ENCODE data around the gene OGFOD3. TPM values are rescaled to one million over a fixed set of nuclear protein-coding genes. Genes with fewer than 3 reads are reported as not detected.
"Not testable (repeated sequence)": the region's sequence is repeated elsewhere in the genome, so short reads cannot be mapped to it uniquely, and the experiment has no call there.

The OGFOD3 gene
- total and polyA plus RNA-seq, 5 donors, result 27.9 to 34.0 (median 28.9) TPM

- Histone ChIP-seq H3K9me3 (ENCODE audit: control insufficient read depth, low read length) (no peaks in the 10 kb centered on the region), H3K27ac (ENCODE audit: low read length) (no peak overlapping the region), H3K4me3 (ENCODE audit: low read length) (no peak overlapping the region), H3K27me3 (ENCODE audit: control insufficient read depth, insufficient read depth) (no peaks in the 10 kb centered on the region), H3K4me1 (ENCODE audit: control insufficient read depth, insufficient read depth, low read length) (no peaks in the 10 kb centered on the region)
- WGBS, result 73% methylated on average over 31 of the region's 31 CpGs
- no peak for ATAC-seq
- no peak for DNase-seq
- intact Hi-C loops (cut with DNase I), result no loop called here
Measured at GRCh38 chr17:82377924-82378740, 40.3 kb downstream of the OGFOD3 start.

- H3K4me3 ChIP-seq (ENCODE audit: low read length); DNase-seq; H3K4me1 ChIP-seq (ENCODE audit: control insufficient read depth, insufficient read depth, low read length); H3K27ac ChIP-seq (ENCODE audit: low read length); intact Hi-C loops (cut with DNase I); ATAC-seq; H3K27me3 ChIP-seq (ENCODE audit: control insufficient read depth, insufficient read depth); H3K9me3 ChIP-seq (ENCODE audit: control insufficient read depth, low read length): not testable (repeated sequence)
- WGBS, result 48% methylated on average over 3 of the region's 5 CpGs
Measured at GRCh38 chr17:82377294-82377693, 41.1 kb downstream of the OGFOD3 start.

GRCh38 chr17:82376042-82376730, 42.2 kb downstream of the OGFOD3 start:
- intact Hi-C loops (cut with DNase I), result no loop called here
- no peak overlapping the region for H3K27ac ChIP-seq (ENCODE audit: low read length)
- H3K27me3 ChIP-seq (ENCODE audit: control insufficient read depth, insufficient read depth), result no peaks in the 10 kb centered on the region
- no peak for ATAC-seq
- WGBS, result 78% methylated on average over 16 of the region's 16 CpGs
- no peak overlapping the region for H3K4me3 ChIP-seq (ENCODE audit: low read length)
- no peaks in the 10 kb centered on the region for H3K9me3 ChIP-seq (ENCODE audit: control insufficient read depth, low read length)
- H3K4me1 ChIP-seq (ENCODE audit: control insufficient read depth, insufficient read depth, low read length), result no peaks in the 10 kb centered on the region
- peak in 1 of 3 donors; percentile 63 for DNase-seq

- WGBS, result 61% methylated on average over 46 of the region's 46 CpGs
- Histone ChIP-seq H3K4me1 (ENCODE audit: control insufficient read depth, insufficient read depth, low read length) (no peaks in the 10 kb centered on the region), H3K4me3 (ENCODE audit: low read length) (no peak overlapping the region), H3K9me3 (ENCODE audit: control insufficient read depth, low read length) (no peaks in the 10 kb centered on the region), H3K27ac (ENCODE audit: low read length) (no peak overlapping the region), H3K27me3 (ENCODE audit: control insufficient read depth, insufficient read depth) (no peaks in the 10 kb centered on the region)
- intact Hi-C loops (cut with DNase I), result no loop called here
- DNase-seq, result peak in 2 of 3 donors; percentile 47 to 51
- no peak for ATAC-seq
Measured at GRCh38 chr17:82375359-82376041, 42.9 kb downstream of the OGFOD3 start.

GRCh38 chr17:82374626-82375331, 43.6 kb downstream of the OGFOD3 start:
- Histone ChIP-seq H3K4me3 (ENCODE audit: low read length) (no peak overlapping the region), H3K27ac (ENCODE audit: low read length) (no peak overlapping the region), H3K4me1 (ENCODE audit: control insufficient read depth, insufficient read depth, low read length) (no peaks in the 10 kb centered on the region), H3K9me3 (ENCODE audit: control insufficient read depth, low read length) (no peaks in the 10 kb centered on the region), H3K27me3 (ENCODE audit: control insufficient read depth, insufficient read depth) (no peaks in the 10 kb centered on the region)
- ATAC-seq (no peak), DNase-seq (peak in 1 of 3 donors; percentile 58)
- 50% methylated on average over 79 of the region's 79 CpGs for WGBS
- intact Hi-C loops (cut with DNase I), result no loop called here

GRCh38 chr17:82373731-82374625, 44.4 kb downstream of the OGFOD3 start:
- H3K4me1 ChIP-seq (ENCODE audit: control insufficient read depth, insufficient read depth, low read length), result no peaks in the 10 kb centered on the region
- DNase-seq, result peak in 1 of 3 donors; percentile 74
- 80% methylated on average over 37 of the region's 37 CpGs for WGBS
- ATAC-seq, result peak in 1 of 2 donors; percentile 42
- intact Hi-C loops (cut with DNase I), result no loop called here
- H3K27ac ChIP-seq (ENCODE audit: low read length), result no peak overlapping the region
- no peaks in the 10 kb centered on the region for H3K27me3 ChIP-seq (ENCODE audit: control insufficient read depth, insufficient read depth)
- no peaks in the 10 kb centered on the region for H3K9me3 ChIP-seq (ENCODE audit: control insufficient read depth, low read length)
- H3K4me3 ChIP-seq (ENCODE audit: low read length), result no peak overlapping the region

- H3K4me3 ChIP-seq (ENCODE audit: low read length); H3K9me3 ChIP-seq (ENCODE audit: control insufficient read depth, low read length); H3K4me1 ChIP-seq (ENCODE audit: control insufficient read depth, insufficient read depth, low read length); intact Hi-C loops (cut with DNase I); H3K27me3 ChIP-seq (ENCODE audit: control insufficient read depth, insufficient read depth); H3K27ac ChIP-seq (ENCODE audit: low read length); ATAC-seq: not testable (repeated sequence)
- peak in 1 of 3 donors; percentile 7 for DNase-seq
- 77% methylated on average over 10 of the region's 10 CpGs for WGBS
Measured at GRCh38 chr17:82373072-82373452, 45.3 kb downstream of the OGFOD3 start.

- intact Hi-C loops (cut with DNase I), result no loop called here
- no peaks in the 10 kb centered on the region for H3K27me3 ChIP-seq (ENCODE audit: control insufficient read depth, insufficient read depth)
- no peaks in the 10 kb centered on the region for H3K9me3 ChIP-seq (ENCODE audit: control insufficient read depth, low read length)
- peak overlapping the region; percentile 49 for H3K4me3 ChIP-seq (ENCODE audit: low read length)
- DNase-seq (peak in 2 of 3 donors; percentile 63 to 75), ATAC-seq (peak; percentile 38 to 41)
- no peak overlapping the region for H3K27ac ChIP-seq (ENCODE audit: low read length)
- no peaks in the 10 kb centered on the region for H3K4me1 ChIP-seq (ENCODE audit: control insufficient read depth, insufficient read depth, low read length)
- WGBS, result 16% methylated on average over 41 of the region's 41 CpGs
Measured at GRCh38 chr17:82372249-82373071, 45.9 kb downstream of the OGFOD3 start.

- ATAC-seq, result peak in 1 of 2 donors; percentile 7
- intact Hi-C loops (cut with DNase I), result no loop called here
- no peaks in the 10 kb centered on the region for H3K4me1 ChIP-seq (ENCODE audit: control insufficient read depth, insufficient read depth, low read length)
- no peak within 1 kb of the TSS for H3K27ac ChIP-seq (ENCODE audit: low read length)
- peak in 2 of 3 donors; percentile 43 to 66 for DNase-seq
- WGBS, result 5% methylated on average over 109 of the region's 109 CpGs
- H3K4me3 ChIP-seq (ENCODE audit: low read length), result peak within 1 kb of the TSS; percentile 49
- H3K27me3 ChIP-seq (ENCODE audit: control insufficient read depth, insufficient read depth), result no peaks in the 10 kb centered on the region
- no peaks in the 10 kb centered on the region for H3K9me3 ChIP-seq (ENCODE audit: control insufficient read depth, low read length)
Measured at GRCh38 chr17:82371333-82372248, 46.8 kb downstream of the OGFOD3 start, which contains the start of gene UTS2R. TSS of gene UTS2R (plus strand) at chr17:82371765. CDS start at chr17:82374325, 2,560 bp downstream.

All from right cardiac atrium (tissue), 5 donors.